ENCODE results near the gene ZBTB38. TPM values are rescaled to one million over a fixed set of nuclear protein-coding genes. Genes with fewer than 3 reads are reported as not detected.

The ZBTB38 gene
- total RNA-seq, 6 experiments from 2014 or later = 29.4 to 75.2 (median 36.6) TPM

DNA sequence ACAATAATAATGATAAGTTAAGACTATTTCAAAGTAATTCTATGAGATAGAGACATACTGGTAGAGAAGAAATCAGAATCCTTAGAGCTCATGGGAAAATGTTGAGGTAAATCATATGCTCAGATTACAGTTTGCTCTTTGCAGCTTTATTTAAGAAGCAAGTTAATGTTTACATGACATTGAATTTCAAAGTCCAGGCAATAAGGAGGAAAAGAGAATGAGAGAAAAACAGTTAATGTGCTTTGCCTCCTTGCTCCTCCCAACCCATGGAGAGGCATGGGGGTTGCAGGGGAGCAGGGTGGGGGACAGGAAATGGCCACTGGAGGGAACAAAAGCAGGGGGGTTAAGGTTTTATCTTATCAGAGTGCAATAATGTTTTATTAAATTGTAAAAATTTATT is 42.2 kb upstream of the ZBTB38 start:
- Histone ChIP-seq H3K27ac (no peak overlapping the region), H3K36me3 (no peaks in the 10 kb centered on the region), H3K4me3 (no peak overlapping the region), H3K9me3 (no peaks in the 10 kb centered on the region), H3K4me1 (peaks cover 0 to 28% (median 7%) of the 10 kb centered on the region in 4 donors), H3K27me3 (no peaks in the 10 kb centered on the region)
- no peak for DNase-seq
- ATAC-seq = peak in 2 of 4 donors; percentile 17 to 37
- TF ChIP-seq POLR2A (IDR thresholded peaks at IDR 0.05) = no peak
- TF ChIP-seq, protein P1, sequence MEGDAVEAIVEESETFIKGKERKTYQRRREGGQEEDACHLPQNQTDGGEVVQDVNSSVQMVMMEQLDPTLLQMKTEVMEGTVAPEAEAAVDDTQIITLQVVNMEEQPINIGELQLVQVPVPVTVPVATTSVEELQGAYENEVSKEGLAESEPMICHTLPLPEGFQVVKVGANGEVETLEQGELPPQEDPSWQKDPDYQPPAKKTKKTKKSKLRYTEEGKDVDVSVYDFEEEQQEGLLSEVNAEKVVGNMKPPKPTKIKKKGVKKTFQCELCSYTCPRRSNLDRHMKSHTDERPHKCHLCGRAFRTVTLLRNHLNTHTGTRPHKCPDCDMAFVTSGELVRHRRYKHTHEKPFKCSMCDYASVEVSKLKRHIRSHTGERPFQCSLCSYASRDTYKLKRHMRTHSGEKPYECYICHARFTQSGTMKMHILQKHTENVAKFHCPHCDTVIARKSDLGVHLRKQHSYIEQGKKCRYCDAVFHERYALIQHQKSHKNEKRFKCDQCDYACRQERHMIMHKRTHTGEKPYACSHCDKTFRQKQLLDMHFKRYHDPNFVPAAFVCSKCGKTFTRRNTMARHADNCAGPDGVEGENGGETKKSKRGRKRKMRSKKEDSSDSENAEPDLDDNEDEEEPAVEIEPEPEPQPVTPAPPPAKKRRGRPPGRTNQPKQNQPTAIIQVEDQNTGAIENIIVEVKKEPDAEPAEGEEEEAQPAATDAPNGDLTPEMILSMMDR (IDR thresholded peaks at IDR 0.05) = no peak
- intact Hi-C loops (cut with DNase I) = no loop called here

DNA sequence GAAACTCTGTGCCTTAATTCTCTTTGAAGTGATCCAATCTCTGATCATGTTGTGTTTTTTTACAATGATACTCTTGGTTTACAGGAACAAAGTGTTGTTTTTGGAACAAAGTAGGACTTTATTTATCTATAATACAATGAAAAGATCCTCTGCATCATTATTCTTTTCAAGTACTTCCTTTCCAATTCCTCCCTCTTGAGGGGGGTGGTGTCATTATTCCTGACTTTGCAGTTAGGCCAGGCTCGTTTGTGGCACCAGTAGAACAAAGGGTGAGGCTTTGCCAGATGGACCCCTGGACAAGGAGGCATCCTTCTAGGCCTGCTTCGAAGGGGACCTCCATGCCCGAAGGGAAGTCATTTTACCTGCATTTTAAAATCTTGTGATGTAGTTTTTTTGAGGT is 41.7 kb upstream of the ZBTB38 start:
- H3K27ac ChIP-seq = no peak overlapping the region
- intact Hi-C loops (cut with DNase I) = no loop called here
- DNase-seq = no peak
- H3K36me3 ChIP-seq = no peaks in the 10 kb centered on the region
- 69% methylated on average over 3 of the region's 3 CpGs for WGBS (ENCODE audit: insufficient coverage, low coverage, low lambda C conversion rate, missing lambda C conversion rate)
- H3K27me3 ChIP-seq = no peaks in the 10 kb centered on the region
- TF ChIP-seq, protein P1 (IDR thresholded peaks at IDR 0.05) = no peak
- no peak for TF ChIP-seq POLR2A (IDR thresholded peaks at IDR 0.05)
- H3K4me3 ChIP-seq = no peak overlapping the region
- H3K4me1 ChIP-seq = peaks cover 0 to 28% (median 7%) of the 10 kb centered on the region in 4 donors
- no peaks in the 10 kb centered on the region for H3K9me3 ChIP-seq
- ATAC-seq = no peak

DNA sequence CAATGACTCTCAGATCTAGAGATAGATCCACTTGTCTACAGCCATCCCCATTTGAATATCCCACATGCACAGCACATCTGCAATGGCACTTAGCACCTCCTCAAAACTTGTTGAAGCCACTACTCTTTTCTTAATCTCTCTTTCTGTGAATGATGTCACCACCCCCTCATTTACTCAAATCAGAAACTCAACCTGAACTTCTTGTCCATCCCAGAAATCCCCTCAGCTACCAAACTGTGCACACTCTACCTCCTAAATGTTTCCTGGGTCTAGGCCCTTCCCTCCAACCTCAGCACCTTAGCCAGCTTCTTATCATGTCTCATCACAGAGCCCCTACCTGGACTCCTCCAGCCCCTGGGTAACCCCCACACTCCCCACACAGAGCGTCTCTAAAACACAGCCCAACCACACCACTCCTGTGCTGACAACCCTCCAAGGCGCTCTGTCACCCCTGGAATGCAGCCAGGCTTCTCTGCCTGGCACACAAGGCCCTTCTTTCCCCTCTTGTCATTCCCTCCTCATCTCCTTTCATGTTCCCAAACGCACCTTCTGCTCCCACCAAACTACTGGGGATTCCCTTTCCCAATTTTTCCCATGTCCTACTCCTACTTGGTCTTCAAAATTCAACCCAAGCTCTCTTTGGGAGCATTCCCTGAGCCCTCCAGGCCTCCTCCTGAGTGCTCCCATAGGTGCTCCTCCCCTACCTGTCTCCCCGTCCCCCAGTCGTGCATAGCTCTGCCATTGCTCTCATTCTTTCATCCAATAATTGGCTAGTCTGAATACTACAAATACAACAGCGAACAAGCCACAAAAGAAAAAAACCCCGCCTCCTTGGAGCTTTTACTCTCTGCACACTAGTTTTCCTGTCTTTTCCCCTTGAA is 39.8 kb upstream of the ZBTB38 start:
- ATAC-seq = no peak
- TF ChIP-seq POLR2A (IDR thresholded peaks at IDR 0.05) = no peak
- TF ChIP-seq, protein P1 (IDR thresholded peaks at IDR 0.05) = no peak
- Histone ChIP-seq H3K9me3 (no peaks in the 10 kb centered on the region), H3K4me3 (no peak overlapping the region), H3K27me3 (no peaks in the 10 kb centered on the region), H3K36me3 (no peaks in the 10 kb centered on the region), H3K27ac (no peak overlapping the region), H3K4me1 (peaks cover 0 to 23% (median 4%) of the 10 kb centered on the region in 4 donors)
- intact Hi-C loops (cut with DNase I) = no loop called here
- DNase-seq = no peak
- WGBS (ENCODE audit: insufficient coverage, low coverage, low lambda C conversion rate, missing lambda C conversion rate) = 82% methylated on average over 7 of the region's 7 CpGs

DNA sequence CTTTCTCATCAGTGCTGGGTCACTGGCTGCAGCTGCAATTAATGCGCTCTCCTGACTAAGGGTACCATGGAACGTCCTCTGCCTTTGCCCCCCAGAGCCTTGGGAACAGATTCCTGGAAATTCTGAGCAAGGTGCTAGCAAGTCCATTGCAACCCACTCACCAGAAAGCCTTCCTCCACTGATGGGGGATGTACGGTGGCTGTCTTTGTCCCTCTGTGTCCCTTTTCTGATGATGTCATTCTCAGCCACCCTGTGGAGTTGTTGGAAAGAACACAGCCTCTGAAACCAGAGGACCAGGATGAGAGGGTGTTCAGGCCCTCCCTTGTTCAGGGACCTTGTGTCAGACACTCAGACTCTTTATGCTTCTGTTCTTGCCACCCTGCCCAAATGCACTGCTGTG is 38.1 kb upstream of the ZBTB38 start:
- Histone ChIP-seq H3K4me1 (peaks cover 0 to 14% (median 0%) of the 10 kb centered on the region in 4 donors), H3K36me3 (no peaks in the 10 kb centered on the region), H3K9me3 (no peaks in the 10 kb centered on the region), H3K27me3 (no peaks in the 10 kb centered on the region), H3K4me3 (no peak overlapping the region), H3K27ac (no peak overlapping the region)
- no peak for ATAC-seq
- no peak for DNase-seq
- no CpG with 5 or more reads among the region's 3 CpGs for WGBS (ENCODE audit: insufficient coverage, low coverage, low lambda C conversion rate, missing lambda C conversion rate)
- TF ChIP-seq, protein P1 (IDR thresholded peaks at IDR 0.05) = no peak
- TF ChIP-seq POLR2A (IDR thresholded peaks at IDR 0.05) = no peak
- intact Hi-C loops (cut with DNase I) = no loop called here
